Islet precursor cell (in vitro differentiated cells): ENCODE results near the gene C1R.
"Not testable (repeated sequence)": the region's sequence is repeated elsewhere in the genome, so short reads cannot be mapped to it uniquely, and the experiment has no call there.

Experiments used
- DNase-seq: peaks from one replicate; pipeline ENCODE4 v3.0.0-alpha.2; 2018

The C1R gene

GRCh38 chr12:7065073-7065623 lies 27.1 kb downstream of the C1R start:
- no peak for DNase-seq

GRCh38 chr12:7064516-7064915 lies 27.7 kb downstream of the C1R start:
- DNase-seq, result no peak

GRCh38 chr12:7061596-7061995 lies 30.6 kb downstream of the C1R start:
- DNase-seq, result no peak

GRCh38 chr12:7061138-7061537 lies 31.1 kb downstream of the C1R start:
- DNase-seq, result no peak

GRCh38 chr12:7060353-7060954 lies 31.8 kb downstream of the C1R start, which contains the start of gene C1S:
TSS of gene C1S (plus strand) at chr12:7060718. CDS start at chr12:7061913, 1,195 bp downstream.
- DNase-seq, result peak; percentile 93

- DNase-seq, result no peak
Measured at GRCh38 chr12:7059780-7060179, 32.5 kb downstream of the C1R start.

- no peak for DNase-seq
Measured at GRCh38 chr12:7058850-7059395, 33.3 kb downstream of the C1R start.

- DNase-seq, result no peak
Measured at GRCh38 chr12:7058163-7058845, 33.9 kb downstream of the C1R start.

GRCh38 chr12:7055736-7056135 lies 36.5 kb downstream of the C1R start:
- not testable (repeated sequence) for DNase-seq

GRCh38 chr12:7054925-7055324 lies 37.3 kb downstream of the C1R start:
- no peak for DNase-seq

- DNase-seq, result not testable (repeated sequence)
Measured at GRCh38 chr12:7049973-7050372, 42.3 kb downstream of the C1R start.

GRCh38 chr12:7049445-7049951 lies 42.7 kb downstream of the C1R start:
- DNase-seq, result not testable (repeated sequence)

GRCh38 chr12:7047306-7047705 lies 44.9 kb downstream of the C1R start:
- no peak for DNase-seq

GRCh38 chr12:7046383-7047105 lies 45.7 kb downstream of the C1R start:
- DNase-seq, result no peak

- no peak for DNase-seq
Measured at GRCh38 chr12:7045913-7046312, 46.3 kb downstream of the C1R start.

- DNase-seq, result no peak
Measured at GRCh38 chr12:7042842-7043241, 49.4 kb downstream of the C1R start.

- DNase-seq, result no peak
Measured at GRCh38 chr12:7039403-7039802, 52.8 kb downstream of the C1R start.

- DNase-seq, result no peak
Measured at GRCh38 chr12:7038591-7038990, 53.7 kb downstream of the C1R start.

GRCh38 chr12:7037411-7037810 lies 54.8 kb downstream of the C1R start:
- not testable (repeated sequence) for DNase-seq

- no peak for DNase-seq
Measured at GRCh38 chr12:7035463-7035862, 56.8 kb downstream of the C1R start.

GRCh38 chr12:7034464-7034863 lies 57.8 kb downstream of the C1R start:
- DNase-seq, result peak; percentile 20

GRCh38 chr12:7032990-7033389 lies 59.3 kb downstream of the C1R start:
- DNase-seq, result no peak

GRCh38 chr12:7031306-7031705 lies 60.9 kb downstream of the C1R start:
- DNase-seq, result no peak
